Caco-2 (cell line): ENCODE data around the gene NECAB2. TPM values are rescaled to one million over a fixed set of nuclear protein-coding genes. Genes with fewer than 3 reads are reported as not detected.

ENCODE experiments used
- BruUV-seq: library from RNA; stranded (reverse); fragments of 400-500 nt; replicated peaks from 2 replicates; lab custom pipeline; 2021; lab: Mats Ljungman, UMichigan
- CTCF ChIA-PET: fragments of 300-600 bp; sonication (Branson Sonifier 250); formaldehyde crosslinking; loops from one replicate; lab custom pipeline; 2022; ENCODE audit warnings: antibody characterized with exemption; lab: Charles Lee
- POLR2A ChIA-PET: fragments of 300-600 bp; sonication (Branson Sonifier 250); formaldehyde crosslinking; loops from one replicate; lab custom pipeline; 2022; ENCODE audit warnings: antibody characterized with exemption; lab: Charles Lee
- DNase-seq, 2 experiments: peaks; one replicate each; pipeline versions ENCODE4 v3.0.0 to v3.0.0-alpha.2; 2020 to 2022
- H3K27me3 ChIP-seq: replicated peaks from 2 replicates; pipeline ENCODE4 v1.6.0; 2011; ENCODE audit warnings: low read length; ENCODE audit not compliant: control insufficient read depth, insufficient read depth
- H3K36me3 ChIP-seq: 2 replicates; pipeline ENCODE4 v1.5.1; 2011; ENCODE audit warnings: low read length; ENCODE audit not compliant: control insufficient read depth, insufficient read depth
- H3K4me1 ChIP-seq: fragments of 250-450 bp; sonication (Bioruptor Pico); 2 replicates; pipeline ENCODE4 v1.5.1; 2020; ENCODE audit warnings: mild to moderate bottlenecking
- H3K4me3 ChIP-seq: 2 replicates; pipeline ENCODE4 v1.5.1; 2011; ENCODE audit warnings: low read depth, mild to moderate bottlenecking, control low read depth, low read length
- H3K9me3 ChIP-seq: fragments of 250-450 bp; sonication (Bioruptor Pico); 2 replicates; pipeline ENCODE4 v1.5.1; 2020; ENCODE audit warnings: mild to moderate bottlenecking, moderate library complexity
- H3K27ac Mint-ChIP-seq: one replicate; pipeline ENCODE4 v1.8.0; 2022; ENCODE audit warnings: mixed read lengths; ENCODE audit not compliant: unreplicated experiment
- H3K27me3 Mint-ChIP-seq: one replicate; pipeline ENCODE4 v1.8.0; 2022; ENCODE audit warnings: mixed read lengths; ENCODE audit not compliant: insufficient read depth, unreplicated experiment
- H3K36me3 Mint-ChIP-seq: one replicate; pipeline ENCODE4 v1.8.0; 2022; ENCODE audit warnings: mild to moderate bottlenecking, mixed read lengths; ENCODE audit not compliant: insufficient read depth, unreplicated experiment
- H3K4me1 Mint-ChIP-seq: one replicate; pipeline ENCODE4 v1.8.0; 2022; ENCODE audit warnings: low read depth, mixed read lengths; ENCODE audit not compliant: unreplicated experiment
- H3K4me3 Mint-ChIP-seq: one replicate; pipeline ENCODE4 v1.8.0; 2022; ENCODE audit warnings: mild to moderate bottlenecking, moderate library complexity, mixed read lengths; ENCODE audit not compliant: unreplicated experiment
- H3K9me3 Mint-ChIP-seq: one replicate; pipeline ENCODE4 v1.8.0; 2022; ENCODE audit warnings: mixed read lengths; ENCODE audit not compliant: unreplicated experiment
- CTCF ChIP-seq, 2 experiments: fragments of 200-600 bp in 1 of 2; IDR thresholded peaks; 1 replicate in 1 of 2; 2 replicates in 1 of 2; pipeline versions ENCODE4 v1.5.1 to v1.8.0; 2011 to 2022; ENCODE audit warnings: antibody characterized with exemption in 1 of 2, control low read depth in 1 of 2, inconsistent platforms in 1 of 2, low read depth in 1 of 2, low read length in 1 of 2, mild to moderate bottlenecking in 1 of 2, moderate library complexity in 1 of 2; ENCODE audit not compliant: insufficient read depth in 1 of 2, severe bottlenecking in 1 of 2, unreplicated experiment in 1 of 2
- intact Hi-C: fragments of 100-400 bp; cut with micrococcal nuclease; formaldehyde crosslinking; loops from one replicate; pipeline ENCODE4 v1.10.0; 2022; ENCODE audit not compliant: unreplicated experiment
- total RNA-seq: library from RNA; stranded (reverse); gene quantifications from 2 replicates; pipeline ENCODE4 v1.2.3, GENCODE V29; 2022

Gene NECAB2
- total RNA-seq, 1 experiment from 2014 or later, result 0.68 TPM

GRCh38 chr16:83936581-83937165 lies 31.4 kb upstream of the NECAB2 start:
- ChIA-PET CTCF (no interaction called here), POLR2A (no interaction called here)
- intact Hi-C loops, result no loop called here

GRCh38 chr16:83937267-83937666 lies 30.8 kb upstream of the NECAB2 start:
- intact Hi-C loops, result no loop called here
- Mint-ChIP-seq H3K27me3 (no peaks in the 10 kb centered on the region), H3K27ac (no peak overlapping the region), H3K9me3 (no peaks in the 10 kb centered on the region), H3K4me1 (peaks cover 6% of the 10 kb centered on the region), H3K36me3 (peaks cover 15% of the 10 kb centered on the region), H3K4me3 (no peak overlapping the region)
- Histone ChIP-seq H3K4me3 (no peak overlapping the region), H3K36me3 (no peaks in the 10 kb centered on the region), H3K4me1 (peaks cover 5% of the 10 kb centered on the region; the same call in 1 of the 2 replicates), H3K9me3 (no peaks in the 10 kb centered on the region), H3K27me3 (no peaks in the 10 kb centered on the region)
- no peak for DNase-seq
- POLR2A ChIA-PET, result no interaction called here
- TF ChIP-seq CTCF (IDR thresholded peaks at IDR 0.05; ENCODE audit: insufficient read depth in 1 of 2, low read depth in 1 of 2, low read length in 1 of 2, severe bottlenecking in 1 of 2, unreplicated experiment in 1 of 2), result no peak
- BruUV-seq, result no TSS peak
- CTCF ChIA-PET, result interaction anchor here (0.5 kb wide), 1 partner anchor 250 kb away, joined by 3 read pairs; the partner anchor contains the start of gene TAF1C

More at GRCh38 chr16:83936581-83937165, 31.4 kb upstream of the NECAB2 start:
- Mint-ChIP-seq H3K36me3 (peaks cover 18% of the 10 kb centered on the region), H3K27me3 (no peaks in the 10 kb centered on the region), H3K4me1 (peaks cover 6% of the 10 kb centered on the region), H3K9me3 (no peaks in the 10 kb centered on the region), H3K4me3 (no peak overlapping the region), H3K27ac (no peak overlapping the region)
- Histone ChIP-seq H3K9me3 (no peaks in the 10 kb centered on the region), H3K4me3 (no peak overlapping the region), H3K27me3 (no peaks in the 10 kb centered on the region), H3K4me1 (no peaks in the 10 kb centered on the region), H3K36me3 (no peaks in the 10 kb centered on the region)
- TF ChIP-seq CTCF (IDR thresholded peaks at IDR 0.05; ENCODE audit: insufficient read depth in 1 of 2, low read depth in 1 of 2, low read length in 1 of 2, severe bottlenecking in 1 of 2, unreplicated experiment in 1 of 2), result no peak
- BruUV-seq, result no TSS peak
- DNase-seq, result no peak

- POLR2A ChIA-PET, result no interaction called here
- Histone ChIP-seq H3K4me1 (peaks cover 15% of the 10 kb centered on the region), H3K9me3 (no peaks in the 10 kb centered on the region), H3K4me3 (no peak overlapping the region), H3K36me3 (no peaks in the 10 kb centered on the region), H3K27me3 (no peaks in the 10 kb centered on the region)
- CTCF ChIA-PET, result interaction anchor here (0.7 kb wide), 1 partner anchor 10 kb away, joined by 3 read pairs; no protein-coding TSS in a partner anchor
- Mint-ChIP-seq H3K27ac (no peak overlapping the region), H3K9me3 (no peaks in the 10 kb centered on the region), H3K36me3 (peaks cover 15% of the 10 kb centered on the region), H3K4me3 (no peak overlapping the region), H3K27me3 (no peaks in the 10 kb centered on the region), H3K4me1 (peaks cover 13% of the 10 kb centered on the region)
- intact Hi-C loops, result no loop called here
- no peak for DNase-seq
- no TSS peak for BruUV-seq
- no peak for TF ChIP-seq CTCF (IDR thresholded peaks at IDR 0.05; ENCODE audit: insufficient read depth in 1 of 2, low read depth in 1 of 2, low read length in 1 of 2, severe bottlenecking in 1 of 2, unreplicated experiment in 1 of 2)
Measured at GRCh38 chr16:83937922-83938885, 29.8 kb upstream of the NECAB2 start.
